ENCODE data around the gene RRAD. TPM values are rescaled to one million over a fixed set of nuclear protein-coding genes. Genes with fewer than 3 reads are reported as not detected.
A peak's percentile ranks its signal among the peaks of the same experiment; 100 is the strongest.
"Not testable (repeated sequence)": the region's sequence is repeated elsewhere in the genome, so short reads cannot be mapped to it uniquely, and the experiment has no call there.

Gene RRAD
- total RNA-seq, 1 donor from 2014 or later: 11.1 TPM

DNA sequence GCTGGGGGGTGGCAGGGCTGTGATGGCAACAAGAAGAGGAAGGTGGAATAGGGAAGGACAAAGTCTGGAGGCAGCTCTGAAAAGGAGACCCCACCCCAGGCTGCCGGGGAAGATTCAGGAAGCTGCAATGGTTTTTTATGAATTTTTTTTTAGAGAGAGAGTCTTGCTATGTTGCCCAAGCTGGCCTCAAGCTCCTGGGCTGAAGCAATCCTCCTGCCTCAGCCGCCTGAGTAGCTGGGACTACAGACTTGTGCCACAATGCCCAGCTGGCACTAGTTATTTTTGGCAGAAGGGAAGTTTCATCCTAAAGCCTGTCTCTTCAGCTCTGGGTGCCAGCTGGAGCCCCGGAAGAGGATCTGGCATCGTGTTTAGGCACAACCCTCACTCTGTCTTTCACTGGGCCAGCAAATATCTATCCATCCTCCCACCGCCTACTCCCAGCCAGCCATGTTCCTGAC is 34.4 kb upstream of the RRAD start:
- H3K4me1 ChIP-seq: no peaks in the 10 kb centered on the region
- intact Hi-C loops (cut with DNase I): no loop called here
- no peak overlapping the region for H3K27ac ChIP-seq
- no peaks in the 10 kb centered on the region for H3K27me3 ChIP-seq
- H3K9me3 ChIP-seq: no peaks in the 10 kb centered on the region
- TF ChIP-seq, protein P1, sequence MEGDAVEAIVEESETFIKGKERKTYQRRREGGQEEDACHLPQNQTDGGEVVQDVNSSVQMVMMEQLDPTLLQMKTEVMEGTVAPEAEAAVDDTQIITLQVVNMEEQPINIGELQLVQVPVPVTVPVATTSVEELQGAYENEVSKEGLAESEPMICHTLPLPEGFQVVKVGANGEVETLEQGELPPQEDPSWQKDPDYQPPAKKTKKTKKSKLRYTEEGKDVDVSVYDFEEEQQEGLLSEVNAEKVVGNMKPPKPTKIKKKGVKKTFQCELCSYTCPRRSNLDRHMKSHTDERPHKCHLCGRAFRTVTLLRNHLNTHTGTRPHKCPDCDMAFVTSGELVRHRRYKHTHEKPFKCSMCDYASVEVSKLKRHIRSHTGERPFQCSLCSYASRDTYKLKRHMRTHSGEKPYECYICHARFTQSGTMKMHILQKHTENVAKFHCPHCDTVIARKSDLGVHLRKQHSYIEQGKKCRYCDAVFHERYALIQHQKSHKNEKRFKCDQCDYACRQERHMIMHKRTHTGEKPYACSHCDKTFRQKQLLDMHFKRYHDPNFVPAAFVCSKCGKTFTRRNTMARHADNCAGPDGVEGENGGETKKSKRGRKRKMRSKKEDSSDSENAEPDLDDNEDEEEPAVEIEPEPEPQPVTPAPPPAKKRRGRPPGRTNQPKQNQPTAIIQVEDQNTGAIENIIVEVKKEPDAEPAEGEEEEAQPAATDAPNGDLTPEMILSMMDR (IDR thresholded peaks at IDR 0.05): no peak
- DNase-seq (no peak), ATAC-seq (peak; percentile 47)
- no peak overlapping the region for H3K4me3 ChIP-seq
- H3K36me3 ChIP-seq: no peaks in the 10 kb centered on the region

- Histone ChIP-seq H3K4me3 (no peak overlapping the region), H3K36me3 (no peaks in the 10 kb centered on the region), H3K27me3 (no peaks in the 10 kb centered on the region), H3K27ac (no peak overlapping the region), H3K4me1 (no peaks in the 10 kb centered on the region), H3K9me3 (no peaks in the 10 kb centered on the region)
- no peak for DNase-seq
- TF ChIP-seq, protein P1 (IDR thresholded peaks at IDR 0.05): no peak
- intact Hi-C loops (cut with DNase I): no loop called here
- no peak for ATAC-seq
Observed at GRCh38 chr16:66958857-66959703, 33.7 kb upstream of the RRAD start.

GRCh38 chr16:66956154-66956457 is 30.8 kb upstream of the RRAD start:
- ATAC-seq; H3K36me3 ChIP-seq; H3K4me1 ChIP-seq; H3K9me3 ChIP-seq; H3K27me3 ChIP-seq; intact Hi-C loops (cut with DNase I); DNase-seq; H3K4me3 ChIP-seq; H3K27ac ChIP-seq: not testable (repeated sequence)

- H3K9me3 ChIP-seq; intact Hi-C loops (cut with DNase I); H3K27ac ChIP-seq; DNase-seq; H3K4me3 ChIP-seq; H3K4me1 ChIP-seq; H3K36me3 ChIP-seq; H3K27me3 ChIP-seq; ATAC-seq: not testable (repeated sequence)
Observed at GRCh38 chr16:66955363-66956153, 30.2 kb upstream of the RRAD start.

DNA sequence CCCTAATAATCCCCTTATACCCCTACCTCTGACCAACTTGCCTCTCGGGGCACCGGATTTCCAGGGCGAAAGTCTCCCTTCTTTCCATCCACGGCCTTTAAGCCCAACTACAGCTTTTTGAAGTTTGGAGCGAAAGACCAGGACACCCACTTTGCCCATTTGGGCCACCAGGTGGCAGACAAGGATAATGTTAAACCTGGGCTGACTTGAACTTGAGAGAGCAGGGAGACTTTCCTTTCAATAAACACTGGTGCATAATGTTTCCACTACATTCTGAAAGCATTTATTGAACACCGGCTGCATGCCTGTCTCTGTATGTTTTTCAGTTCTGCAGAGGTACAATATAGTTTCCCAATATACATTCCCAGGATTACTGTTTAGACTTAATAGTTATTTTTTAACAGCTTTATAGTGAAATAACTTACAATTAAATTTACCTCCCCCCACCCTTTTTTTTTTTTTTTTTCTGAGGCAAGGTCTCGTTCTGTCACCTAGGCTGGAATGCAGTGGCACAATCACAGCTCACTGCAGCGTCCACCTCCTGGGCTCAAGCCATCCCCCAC is 28.8 kb upstream of the RRAD start:
- ATAC-seq: peak; percentile 95
- no peak for DNase-seq
- TF ChIP-seq, protein P1 (IDR thresholded peaks at IDR 0.05): peak; percentile 85
- intact Hi-C loops (cut with DNase I): no loop called here
- no peaks in the 10 kb centered on the region for H3K4me1 ChIP-seq
- no peak overlapping the region for H3K27ac ChIP-seq
- H3K9me3 ChIP-seq: no peaks in the 10 kb centered on the region
- no peaks in the 10 kb centered on the region for H3K36me3 ChIP-seq
- H3K27me3 ChIP-seq: peaks cover 14% of the 10 kb centered on the region
- H3K4me3 ChIP-seq: no peak overlapping the region

GRCh38 chr16:66953462-66954096 is 28.2 kb upstream of the RRAD start:
- no peak overlapping the region for H3K27ac ChIP-seq
- peaks cover 20% of the 10 kb centered on the region for H3K27me3 ChIP-seq
- no peaks in the 10 kb centered on the region for H3K36me3 ChIP-seq
- no peaks in the 10 kb centered on the region for H3K9me3 ChIP-seq
- ATAC-seq (no peak), DNase-seq (no peak)
- TF ChIP-seq, protein P1 (IDR thresholded peaks at IDR 0.05): no peak
- no peak overlapping the region for H3K4me3 ChIP-seq
- intact Hi-C loops (cut with DNase I): no loop called here
- peaks cover 4% of the 10 kb centered on the region for H3K4me1 ChIP-seq
